Right lobe of liver (tissue), 6 donors: ENCODE data around the gene CWH43. TPM values are rescaled to one million over a fixed set of nuclear protein-coding genes. Genes with fewer than 3 reads are reported as not detected.
A peak's percentile ranks its signal among the peaks of the same experiment; 100 is the strongest.
"Not testable (repeated sequence)": the region's sequence is repeated elsewhere in the genome, so short reads cannot be mapped to it uniquely, and the experiment has no call there.

ENCODE experiments used
- ATAC-seq, 4 donors: fragments of 200-7000 bp; cut with Tn5 transposase; one replicate each; pipeline ENCODE4 v1.9.1; 2020; ENCODE audit warnings: mild to moderate bottlenecking in 4 of 4, moderate library complexity in 4 of 4
- DNase-seq, 3 donors: peaks; one replicate each; pipeline ENCODE4 v3.0.0-alpha.2; 2020
- H3K27ac ChIP-seq, 3 donors: fragments of 200-600 bp; one replicate each; pipeline ENCODE4 v1.8.0; 2022
- H3K27me3 ChIP-seq, 2 donors: fragments of 200-600 bp; one replicate each; pipeline ENCODE4 v1.8.0; 2022
- H3K36me3 ChIP-seq, 4 donors: fragments of 200-600 bp; sonication (generic) in 1 of 4; one replicate each; pipeline versions ENCODE4 v1.5.1 to v1.8.0; 2017 to 2022; ENCODE audit warnings: control low read depth in 1 of 4
- H3K4me1 ChIP-seq, 4 donors: fragments of 200-600 bp; sonication (generic) in 1 of 4; one replicate each; pipeline versions ENCODE4 v1.5.1 to v1.8.0; 2017 to 2022; ENCODE audit warnings: control low read depth in 1 of 4
- H3K4me3 ChIP-seq, 3 donors: fragments of 200-600 bp; one replicate each; pipeline ENCODE4 v1.8.0; 2022
- H3K9me3 ChIP-seq, 4 donors: fragments of 200-600 bp; sonication (generic) in 1 of 4; one replicate each; pipeline versions ENCODE4 v1.5.1 to v1.8.0; 2017 to 2022; ENCODE audit warnings: control low read depth in 1 of 4
- CTCF ChIP-seq, 4 donors: fragments of 200-600 bp in 3 of 4; fragments of 450-650 bp in 1 of 4; IDR thresholded peaks; one replicate each; pipeline versions ENCODE4 v1.5.1 to v1.8.0; 2016 to 2022; ENCODE audit warnings: antibody characterized with exemption in 4 of 4, mild to moderate bottlenecking in 2 of 4
- POLR2A ChIP-seq: fragments of 450-650 bp; IDR thresholded peaks from one replicate; pipeline ENCODE4 v1.6.1; 2017; ENCODE audit warnings: antibody characterized with exemption, mild to moderate bottlenecking
- WGBS: methylation state at CpG from one replicate; pipeline ENCODE4 v1.1.6; 2018; ENCODE audit warnings: low coverage, low lambda C conversion rate; ENCODE audit not compliant: insufficient coverage; ENCODE audit errors: missing lambda C conversion rate; 5-methylcytosine and 5-hydroxymethylcytosine counted together
- intact Hi-C, 2 donors: fragments of 100-400 bp; cut with DNase I; formaldehyde crosslinking; loops; one replicate each; pipeline versions ENCODE4 v1.11.2 to v1.14.1; 2022
- total RNA-seq, 6 experiments: library from RNA; depleted of rRNA in 2 of 6; stranded (reverse); fragments of >200 nt in 2 of 6; fragmentation: NEBNext Ultra II Directional in 3 of 6; extraction: Animal tissue kit (Norgen Biotek cat#: 25700) in 3 of 6; gene quantifications; one replicate each; pipeline versions ENCODE4 v1.1.0 to v1.2.4, GENCODE V29; 2016 to 2023
- donor health status: DM: no; HTN: yes; CAD: no.
- donor health status: DM: no; HTN: no; CAD: no.
- donor health status: DM: no; HTN: no; CAD: no.
- donor health status: DM: no; HTN: yes; CAD: no.
- donor health status: DM: no; HTN: yes; CAD: no.

The CWH43 gene
- total RNA-seq, 6 experiments from 2014 or later, result 0.13 to 0.37 (median 0.22) TPM; not detected in 3

GRCh38 chr4:48974979-48975640 is 11.0 kb upstream of the CWH43 start:
- H3K9me3 ChIP-seq, result no peaks in the 10 kb centered on the region
- H3K27ac ChIP-seq, result no peak overlapping the region
- no peak overlapping the region for H3K4me3 ChIP-seq
- H3K4me1 ChIP-seq, result peaks cover 0 to 16% (median 0%) of the 10 kb centered on the region in 4 donors
- 33% methylated on average over 2 of the region's 2 CpGs for whole genome bisulfite sequencing
- no peaks in the 10 kb centered on the region for H3K36me3 ChIP-seq
- DNase-seq, result peak in 1 of 3 donors; percentile 60
- no peaks in the 10 kb centered on the region for H3K27me3 ChIP-seq
- TF ChIP-seq CTCF (IDR thresholded peaks at IDR 0.05) (no peak), POLR2A (no peak)
- intact Hi-C loops, result no loop called here
- ATAC-seq, result peak; percentile 66 to 91 (median 70)

GRCh38 chr4:48976041-48976440 is 10.0 kb upstream of the CWH43 start:
- Histone ChIP-seq H3K9me3 (no peaks in the 10 kb centered on the region), H3K4me3 (peak overlapping the region in 1 of 3 donors; percentile 15), H3K27me3 (no peaks in the 10 kb centered on the region), H3K36me3 (no peaks in the 10 kb centered on the region), H3K27ac (peak overlapping the region in 1 of 3 donors; percentile 52), H3K4me1 (peaks cover 0 to 16% (median 0%) of the 10 kb centered on the region in 4 donors)
- 52% methylated on average over 4 of the region's 4 CpGs for WGBS
- TF ChIP-seq CTCF (IDR thresholded peaks at IDR 0.05) (no peak), POLR2A (no peak)
- ATAC-seq (peak; percentile 87 to 92 (median 88)), DNase-seq (no peak)
- intact Hi-C loops, result no loop called here

- no peaks in the 10 kb centered on the region for H3K36me3 ChIP-seq
- no peak for DNase-seq
- no peaks in the 10 kb centered on the region for H3K9me3 ChIP-seq
- H3K4me3 ChIP-seq, result no peak overlapping the region
- H3K27me3 ChIP-seq, result no peaks in the 10 kb centered on the region
- intact Hi-C loops, result no loop called here
- TF ChIP-seq POLR2A (no peak), CTCF (IDR thresholded peaks at IDR 0.05) (no peak)
- no peak for ATAC-seq
- H3K4me1 ChIP-seq, result peaks cover 0 to 13% (median 0%) of the 10 kb centered on the region in 4 donors
- no peak overlapping the region for H3K27ac ChIP-seq
- 78% methylated on average over 6 of the region's 6 CpGs for WGBS
Observed at GRCh38 chr4:48979914-48980579, 6.0 kb upstream of the CWH43 start.

- H3K36me3 ChIP-seq, H3K9me3 ChIP-seq, ATAC-seq, H3K4me3 ChIP-seq, DNase-seq, H3K4me1 ChIP-seq, intact Hi-C loops, H3K27me3 ChIP-seq, H3K27ac ChIP-seq: not testable (repeated sequence)
- no CpG with 5 or more reads among the region's 2 CpGs for WGBS
Observed at GRCh38 chr4:48984005-48984404, 2.1 kb upstream of the CWH43 start.

GRCh38 chr4:48985602-48985975 is 486 bp upstream of the CWH43 start:
- WGBS, result 34% methylated on average over 14 of the region's 18 CpGs
- DNase-seq (no peak), ATAC-seq (no peak)
- Histone ChIP-seq H3K4me1 (peaks cover 0 to 5% (median 0%) of the 10 kb centered on the region in 4 donors), H3K27ac (no peak overlapping the region), H3K4me3 (peak overlapping the region in 2 of 3 donors; percentile 39 to 56), H3K36me3 (no peaks in the 10 kb centered on the region), H3K9me3 (no peaks in the 10 kb centered on the region), H3K27me3 (no peaks in the 10 kb centered on the region)
- intact Hi-C loops, result no loop called here
- no peak for TF ChIP-seq POLR2A
- no peak for TF ChIP-seq CTCF (IDR thresholded peaks at IDR 0.05)
